NCI-H1436 (cell line): ENCODE data around the gene RAMP2.
"Not testable (repeated sequence)": the region's sequence is repeated elsewhere in the genome, so short reads cannot be mapped to it uniquely, and the experiment has no call there.

Experiments used
- DNase-seq: peaks from one replicate; lab custom pipeline; 2025; lab: John Stamatoyannopoulos, UW

RAMP2 gene

DNA sequence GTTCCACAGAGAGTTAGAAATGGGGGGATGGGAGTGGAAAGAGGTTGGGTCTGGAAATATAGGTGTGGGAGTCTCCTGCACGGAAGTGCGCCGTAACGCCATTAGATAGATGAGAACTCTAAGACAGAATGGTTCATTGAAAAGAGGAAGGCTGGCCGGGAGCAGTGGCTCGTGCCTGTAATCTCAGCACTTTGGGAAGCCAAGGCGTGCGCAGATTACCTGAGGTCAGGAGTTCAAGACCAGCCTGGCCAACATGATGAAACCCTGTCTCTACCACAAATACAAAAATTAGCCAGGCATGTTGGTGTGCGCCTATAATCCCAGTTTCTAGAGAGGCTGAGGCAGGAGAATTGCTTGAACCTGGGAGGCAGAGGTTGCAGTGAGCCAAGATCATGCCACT, 7.0 kb downstream of the RAMP2 start:
- DNase-seq = not testable (repeated sequence)

GRCh38 chr17:42769964-42770363, 8.9 kb downstream of the RAMP2 start:
- DNase-seq = not testable (repeated sequence)

- no peak for DNase-seq
These were observed 11.9 kb downstream of the RAMP2 start for GRCh38 chr17:42772945-42773289.

GRCh38 chr17:42773290-42774035, 12.4 kb downstream of the RAMP2 start, which contains the start of gene VPS25:
TSS of gene VPS25 (plus strand) at chr17:42773449. CDS start at chr17:42773476, 27 bp downstream.
- DNase-seq = peak; percentile 88

GRCh38 chr17:42774066-42774745, 13.2 kb downstream of the RAMP2 start:
- DNase-seq = no peak

- DNase-seq = no peak
These were observed 14.6 kb downstream of the RAMP2 start for GRCh38 chr17:42775534-42776098.

DNA sequence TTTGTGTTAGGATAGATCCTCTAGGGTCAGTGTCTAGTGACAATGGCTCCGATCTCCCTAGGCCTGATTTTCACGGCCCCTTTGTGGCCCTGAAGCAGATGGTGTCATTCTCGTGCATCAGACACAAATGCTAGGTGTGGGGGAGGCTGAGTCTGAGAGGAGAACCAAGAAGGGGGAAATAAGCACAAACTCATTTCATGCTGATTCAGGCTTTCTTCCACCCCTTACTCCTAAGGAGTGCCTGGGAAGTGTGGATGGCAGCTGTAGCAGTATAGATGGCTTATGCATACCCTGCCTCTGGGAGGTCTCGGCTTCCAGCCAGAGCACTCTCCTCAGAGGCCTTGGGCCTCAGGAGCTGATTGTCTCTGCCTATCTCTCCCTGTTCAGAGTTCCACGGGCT, 17.5 kb downstream of the RAMP2 start:
- no peak for DNase-seq

DNA sequence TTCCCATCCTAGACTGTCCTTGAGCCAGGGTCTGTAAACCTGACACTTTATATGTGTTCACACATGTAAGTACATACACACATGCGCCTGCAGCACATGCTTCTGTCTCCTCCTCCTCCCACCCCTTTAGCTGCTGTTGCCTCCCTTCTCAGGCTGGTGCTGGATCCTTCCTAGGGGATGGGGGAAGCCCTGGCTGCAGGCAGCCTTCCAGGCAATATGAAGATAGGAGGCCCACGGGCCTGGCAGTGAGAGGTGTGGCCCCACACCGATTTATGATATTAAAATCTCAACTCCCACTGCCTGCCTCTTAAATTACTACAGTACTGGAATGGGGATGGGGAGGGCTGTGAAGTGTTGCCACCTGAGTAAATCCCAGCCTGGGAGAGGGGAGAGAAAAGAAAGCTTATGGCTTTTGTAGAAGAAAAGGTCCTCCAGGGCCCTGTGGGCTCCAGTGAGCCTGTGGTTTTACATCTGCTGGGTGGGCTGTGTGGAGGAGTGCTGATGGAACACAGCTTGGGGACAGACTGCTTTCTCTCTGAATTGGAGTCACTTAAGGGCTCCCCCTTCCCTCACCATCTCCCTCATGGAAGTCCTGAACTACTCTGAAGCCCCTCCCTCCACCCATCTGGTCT, 18.4 kb downstream of the RAMP2 start:
- no peak for DNase-seq

DNA sequence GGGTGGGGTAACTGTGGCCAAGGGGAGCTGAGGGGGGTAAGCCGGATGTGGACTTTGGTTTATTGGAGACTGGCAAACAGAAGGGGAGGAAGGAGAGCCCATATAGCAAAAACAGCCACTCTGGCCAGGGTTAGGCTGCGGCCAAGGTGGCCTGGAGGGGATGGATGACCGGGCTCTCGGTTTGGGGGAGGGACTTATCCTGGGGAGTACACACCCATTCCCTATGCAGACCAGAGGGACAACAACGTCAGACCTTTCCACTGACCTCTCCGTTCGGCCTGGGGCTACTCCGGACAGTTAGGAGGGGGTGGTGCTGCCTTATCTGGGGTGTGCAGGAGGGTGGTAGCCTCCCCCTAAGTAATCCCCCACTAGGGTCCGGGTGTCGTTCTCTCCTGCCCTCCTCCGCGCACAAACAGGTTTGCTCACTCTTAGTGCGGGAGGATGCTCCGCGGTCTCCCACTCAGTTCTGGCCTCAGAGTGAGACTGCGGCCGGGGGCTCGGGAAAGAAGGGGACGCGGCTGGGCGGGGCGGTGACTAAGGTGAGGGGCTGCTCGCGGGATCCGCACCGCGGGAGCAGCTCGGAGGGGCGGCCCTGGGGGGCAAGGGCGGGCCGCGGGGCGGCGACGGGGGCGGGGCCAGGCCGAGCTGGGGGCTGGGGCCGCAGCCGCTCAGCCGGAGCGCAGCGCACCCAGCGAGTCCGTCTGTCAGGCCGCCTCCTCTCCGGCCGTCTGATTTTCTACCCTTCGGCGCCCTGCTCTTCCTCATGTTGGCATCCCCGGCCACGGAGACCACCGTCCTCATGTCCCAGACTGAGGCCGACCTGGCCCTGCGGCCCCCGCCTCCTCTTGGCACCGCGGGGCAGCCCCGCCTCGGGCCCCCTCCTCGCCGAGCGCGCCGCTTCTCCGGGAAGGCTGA, 19.2 kb downstream of the RAMP2 start, which contains the start of gene WNK4:
WNK4 (plus strand) TSS at position 675 of the 915 bp plus-strand sequence; CDS start at position 764, 89 bp downstream.
- no peak for DNase-seq

- DNase-seq = no peak
These were observed 20.0 kb downstream of the RAMP2 start for GRCh38 chr17:42780851-42781638.

- DNase-seq = no peak
These were observed 20.7 kb downstream of the RAMP2 start for GRCh38 chr17:42781639-42782165.

- no peak for DNase-seq
These were observed 21.4 kb downstream of the RAMP2 start for GRCh38 chr17:42782166-42783061.

DNA sequence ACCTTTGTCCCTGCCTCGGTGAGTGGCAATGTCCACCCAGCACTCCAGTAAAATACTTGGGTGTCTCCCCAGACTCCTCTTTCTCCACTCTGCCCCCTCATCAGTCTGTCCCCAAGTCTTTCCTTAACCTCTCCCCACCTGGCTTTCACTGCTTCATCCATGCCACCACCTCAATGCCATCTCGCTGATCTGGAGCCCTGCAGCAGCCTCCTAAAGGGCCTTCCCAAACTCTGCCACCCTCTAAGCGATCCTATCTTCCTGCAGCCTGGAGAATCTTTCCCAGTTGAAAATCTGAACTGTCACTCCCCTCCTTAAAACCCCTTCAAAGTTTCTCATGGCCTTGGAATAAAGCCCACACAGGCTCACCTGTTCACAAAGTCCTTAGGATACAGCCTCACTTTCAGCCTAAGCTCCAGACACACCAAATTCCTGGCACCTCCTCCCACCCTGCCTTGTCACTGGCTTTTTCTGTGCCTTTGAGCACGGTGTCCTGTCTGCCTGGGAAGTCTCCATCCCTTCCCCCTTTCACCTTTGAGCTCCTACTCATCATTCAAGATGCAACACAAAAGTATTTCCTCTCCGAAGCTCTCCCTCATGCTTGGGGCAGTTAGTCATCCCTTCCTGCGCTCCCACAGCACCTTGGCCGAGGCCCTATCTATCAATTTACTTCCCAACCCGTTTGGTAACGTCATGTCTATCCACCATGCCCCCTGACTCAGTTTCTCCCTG, 22.2 kb downstream of the RAMP2 start:
- no peak for DNase-seq

DNA sequence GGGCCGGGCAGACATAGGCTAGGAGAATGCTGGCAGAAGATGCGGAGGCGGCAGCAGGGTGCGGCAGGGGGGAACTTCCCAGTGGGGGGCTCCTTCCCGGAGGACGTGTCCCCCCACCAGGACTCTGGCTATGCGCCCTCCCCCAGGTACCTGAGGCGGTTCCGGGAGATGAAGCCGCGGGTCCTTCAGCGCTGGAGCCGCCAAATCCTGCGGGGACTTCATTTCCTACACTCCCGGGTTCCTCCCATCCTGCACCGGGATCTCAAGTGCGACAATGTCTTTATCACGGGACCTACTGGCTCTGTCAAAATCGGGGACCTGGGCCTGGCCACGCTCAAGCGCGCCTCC, 22.7 kb downstream of the RAMP2 start:
- DNase-seq = no peak

GRCh38 chr17:42784409-42784808, 23.4 kb downstream of the RAMP2 start:
- DNase-seq = no peak

DNA sequence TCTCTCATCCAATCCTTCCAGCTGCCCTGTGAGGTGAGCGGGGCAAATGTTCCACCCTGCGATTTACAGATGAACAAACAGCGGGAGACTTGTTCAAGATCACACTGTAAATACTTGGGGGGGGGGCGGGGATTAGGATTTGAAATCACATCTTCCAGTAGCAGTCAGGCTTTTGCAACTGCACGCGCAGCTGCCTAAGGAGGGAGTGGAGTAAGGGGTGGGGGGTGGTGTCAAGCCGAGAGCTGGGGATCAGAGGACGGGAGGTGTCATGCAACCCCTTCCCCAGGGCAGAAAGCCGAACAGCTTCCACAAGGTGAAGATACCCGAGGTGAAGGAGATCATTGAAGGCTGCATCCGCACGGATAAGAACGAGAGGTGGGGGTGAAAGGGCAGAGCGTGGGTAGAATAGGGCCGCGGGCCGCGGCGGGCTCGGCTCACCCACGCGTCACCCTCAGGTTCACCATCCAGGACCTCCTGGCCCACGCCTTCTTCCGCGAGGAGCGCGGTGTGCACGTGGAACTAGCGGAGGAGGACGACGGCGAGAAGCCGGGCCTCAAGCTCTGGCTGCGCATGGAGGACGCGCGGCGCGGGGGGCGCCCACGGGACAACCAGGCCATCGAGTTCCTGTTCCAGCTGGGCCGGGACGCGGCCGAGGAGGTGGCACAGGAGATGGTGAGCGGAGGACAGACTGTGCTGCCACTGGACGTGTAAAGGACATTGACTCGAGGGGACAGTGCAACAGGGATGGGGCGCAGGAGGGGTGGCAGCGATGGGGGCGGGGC, 24.0 kb downstream of the RAMP2 start:
- DNase-seq = no peak

DNA sequence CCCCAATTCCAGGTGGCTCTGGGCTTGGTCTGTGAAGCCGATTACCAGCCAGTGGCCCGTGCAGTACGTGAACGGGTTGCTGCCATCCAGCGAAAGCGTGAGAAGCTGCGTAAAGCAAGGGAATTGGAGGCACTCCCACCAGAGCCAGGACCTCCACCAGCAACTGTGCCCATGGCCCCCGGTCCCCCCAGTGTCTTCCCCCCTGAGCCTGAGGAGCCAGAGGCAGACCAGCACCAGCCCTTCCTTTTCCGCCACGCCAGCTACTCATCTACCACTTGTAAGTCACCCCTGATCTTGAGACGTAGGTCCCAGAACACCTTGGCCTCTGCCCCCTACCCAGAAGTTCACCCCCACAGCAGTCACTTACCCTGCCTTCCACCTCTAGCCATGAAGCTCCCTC, 26.2 kb downstream of the RAMP2 start:
- no peak for DNase-seq

GRCh38 chr17:42791948-42792347, 30.9 kb downstream of the RAMP2 start:
- no peak for DNase-seq
